KBM-7 (cell line): ENCODE results near the gene SHISA7.

Source experiments
- DNase-seq: peaks from one replicate; pipeline ENCODE4 v3.0.0-alpha.2; 2015
- in situ Hi-C: fragments of 300-500 bp; cut with MboI; formaldehyde crosslinking; loops from 2 replicates; pipeline ENCODE4 v1.14.3; 2020; ENCODE audit warnings: low sequenced_read_pairs, low pct_unique_long_range_greater_than_20kb, mixed read lengths

The SHISA7 gene

GRCh38 chr19:55443045-55443823 is at the start of gene SHISA7:
SHISA7 (minus strand) TSS chr19:55443300; CDS start chr19:55442863, 437 bp downstream.
- DNase-seq, result no peak
- in situ Hi-C loops, result no loop called here

- in situ Hi-C loops, result no loop called here
- no peak for DNase-seq
These were observed 49.4 kb upstream of the SHISA7 start for GRCh38 chr19:55492362-55492944.

- DNase-seq, result no peak
- in situ Hi-C loops, result no loop called here
These were observed 48.7 kb upstream of the SHISA7 start for GRCh38 chr19:55491546-55492360.

GRCh38 chr19:55490478-55491432 is 47.7 kb upstream of the SHISA7 start:
- in situ Hi-C loops, result no loop called here

GRCh38 chr19:55489711-55490477 is 46.8 kb upstream of the SHISA7 start:
- in situ Hi-C loops, result no loop called here

More at GRCh38 chr19:55490478-55491432, 47.7 kb upstream of the SHISA7 start:
- no peak for DNase-seq

GRCh38 chr19:55488986-55489710 is 46.0 kb upstream of the SHISA7 start:
- in situ Hi-C loops, result no loop called here
- DNase-seq, result no peak

More at GRCh38 chr19:55489711-55490477, 46.8 kb upstream of the SHISA7 start:
- DNase-seq, result no peak

GRCh38 chr19:55487924-55488687 is 45.0 kb upstream of the SHISA7 start, which contains the start of gene SSC5D:
SSC5D (plus strand) TSS chr19:55488436; CDS start chr19:55488590, 154 bp downstream.
- DNase-seq, result peak; percentile 22
- in situ Hi-C loops, result no loop called here

- peak; percentile 57 for DNase-seq
- in situ Hi-C loops, result no loop called here
These were observed 44.1 kb upstream of the SHISA7 start for GRCh38 chr19:55486971-55487923.

GRCh38 chr19:55486043-55486970 is 43.2 kb upstream of the SHISA7 start:
- DNase-seq, result no peak
- in situ Hi-C loops, result no loop called here

- DNase-seq, result no peak
These were observed 42.4 kb upstream of the SHISA7 start for GRCh38 chr19:55485439-55486011.

GRCh38 chr19:55484593-55485438 is 41.7 kb upstream of the SHISA7 start, which contains the start of gene NAT14:
NAT14 (plus strand) TSS chr19:55485188; CDS start chr19:55485709, 521 bp downstream.
- in situ Hi-C loops, result no loop called here
- DNase-seq, result peak; percentile 77

More at GRCh38 chr19:55485439-55486011, 42.4 kb upstream of the SHISA7 start:
- in situ Hi-C loops, result no loop called here

- in situ Hi-C loops, result no loop called here
- DNase-seq, result no peak
These were observed 40.8 kb upstream of the SHISA7 start for GRCh38 chr19:55483706-55484592.
